Activated CD8-positive, alpha-beta memory T cell treated with anti-CD3 and anti-CD28 coated beads, Interleukin-2, amount 10 ng/mL, durations not matched to agents 7 days and 5 days (primary cell): Measurements from ENCODE around the gene APAF1. TPM values are rescaled to one million over a fixed set of nuclear protein-coding genes. Genes with fewer than 3 reads are reported as not detected.
A peak's percentile ranks its signal among the peaks of the same experiment; 100 is the strongest.
"Not testable (repeated sequence)": the region's sequence is repeated elsewhere in the genome, so short reads cannot be mapped to it uniquely, and the experiment has no call there.

Source experiments
- ATAC-seq: fragments of 150-1000 bp; cut with Tn5 transposase; one replicate; pipeline ENCODE4 v1.10.0; 2021; ENCODE audit warnings: moderate library complexity
- CTCF ChIA-PET: fragments of 350-600 bp; sonication (Branson Sonifier 250); formaldehyde crosslinking; loops from one replicate; lab custom pipeline; 2021; ENCODE audit warnings: antibody characterized with exemption; lab: Charles Lee
- DNase-seq: peaks from one replicate; pipeline ENCODE4 v3.0.0-alpha.2; 2020
- H3K27ac Mint-ChIP-seq: one replicate; pipeline ENCODE4 v1.8.0; 2021; ENCODE audit warnings: mild to moderate bottlenecking, mixed read lengths
- H3K27me3 Mint-ChIP-seq: one replicate; pipeline ENCODE4 v1.8.0; 2021; ENCODE audit warnings: mixed read lengths
- H3K36me3 Mint-ChIP-seq: one replicate; pipeline ENCODE4 v1.8.0; 2021; ENCODE audit warnings: mild to moderate bottlenecking, mixed read lengths
- H3K4me1 Mint-ChIP-seq: one replicate; pipeline ENCODE4 v1.8.0; 2021; ENCODE audit warnings: mixed read lengths
- H3K4me3 Mint-ChIP-seq: one replicate; pipeline ENCODE4 v1.8.0; 2021; ENCODE audit warnings: mild to moderate bottlenecking, moderate library complexity, mixed read lengths
- H3K9me3 Mint-ChIP-seq: one replicate; pipeline ENCODE4 v1.8.0; 2022; ENCODE audit warnings: low read depth, mixed read lengths
- total RNA-seq, 2 experiments: library from RNA; stranded (reverse); gene quantifications; one replicate each; pipeline ENCODE4 v1.2.3, GENCODE V29; 2021

Gene APAF1
- 10 to 100 TPM; 27.9 to 36.3 TPM for total RNA-seq

- peak; percentile 89 for ATAC-seq
- peak; percentile 97 for DNase-seq
- H3K27ac Mint-ChIP-seq: peak within 1 kb of the TSS; percentile 92
- CTCF ChIA-PET: interaction anchor here (0.7 to 1.6 kb wide), 8 partner anchors 7 to 154 kb away, joined by 3 to 6 read pairs (median 3); no protein-coding TSS in a partner anchor
- no peaks in the 10 kb centered on the region for H3K27me3 Mint-ChIP-seq
- peaks cover 37% of the 10 kb centered on the region for H3K4me1 Mint-ChIP-seq
- peak within 1 kb of the TSS; percentile 92 for H3K4me3 Mint-ChIP-seq
- peaks cover 30% of the 10 kb centered on the region for H3K36me3 Mint-ChIP-seq
- H3K9me3 Mint-ChIP-seq: no peaks in the 10 kb centered on the region
Measured at GRCh38 chr12:98644712-98645571, at the start of gene APAF1, which contains the start of gene IKBIP. TSS of gene APAF1 (plus strand) at chr12:98645290. CDS start at chr12:98648360, 3,070 bp downstream. TSS of gene IKBIP (minus strand) at chr12:98644788. CDS start at chr12:98644701, 87 bp downstream.

- peaks cover 62% of the 10 kb centered on the region for H3K36me3 Mint-ChIP-seq
- not testable (repeated sequence) for DNase-seq, H3K27ac Mint-ChIP-seq, ATAC-seq, H3K9me3 Mint-ChIP-seq, H3K4me3 Mint-ChIP-seq, H3K27me3 Mint-ChIP-seq
- CTCF ChIA-PET: interaction anchor here (0.9 to 1.4 kb wide), 3 partner anchors 9 to 73 kb away, joined by 3 to 9 read pairs (median 3); no protein-coding TSS in a partner anchor
- H3K4me1 Mint-ChIP-seq: peaks cover 30% of the 10 kb centered on the region
Measured at GRCh38 chr12:98597313-98597712, 47.8 kb upstream of the APAF1 start.

GRCh38 chr12:98601924-98602323 is 43.2 kb upstream of the APAF1 start:
- no peak for ATAC-seq
- peaks cover 8% of the 10 kb centered on the region for H3K4me1 Mint-ChIP-seq
- no peaks in the 10 kb centered on the region for H3K9me3 Mint-ChIP-seq
- H3K36me3 Mint-ChIP-seq: peaks cover 48% of the 10 kb centered on the region
- CTCF ChIA-PET: interaction anchor here (0.7 to 1.5 kb wide), 2 partner anchors 30 to 43 kb away, joined by 3 read pairs; partner anchors contain the start of genes APAF1 and IKBIP
- DNase-seq: no peak
- H3K4me3 Mint-ChIP-seq: no peak overlapping the region
- no peaks in the 10 kb centered on the region for H3K27me3 Mint-ChIP-seq
- no peak overlapping the region for H3K27ac Mint-ChIP-seq

- Mint-ChIP-seq H3K36me3 (peaks cover 19% of the 10 kb centered on the region), H3K9me3 (no peaks in the 10 kb centered on the region), H3K27ac (no peak overlapping the region), H3K4me3 (no peak overlapping the region), H3K27me3 (no peaks in the 10 kb centered on the region), H3K4me1 (peaks cover 5% of the 10 kb centered on the region)
- DNase-seq (no peak), ATAC-seq (peak; percentile 20)
- CTCF ChIA-PET: interaction anchor here (0.6 to 1.3 kb wide), 6 partner anchors 10 to 61 kb away, joined by 3 to 6 read pairs (median 3); partner anchors contain the start of gene SLC25A3
Measured at GRCh38 chr12:98606359-98606988, 38.6 kb upstream of the APAF1 start.

- DNase-seq (no peak), ATAC-seq (no peak)
- Mint-ChIP-seq H3K9me3 (no peaks in the 10 kb centered on the region), H3K27me3 (no peaks in the 10 kb centered on the region), H3K27ac (no peak overlapping the region), H3K4me3 (no peak overlapping the region), H3K4me1 (peaks cover 9% of the 10 kb centered on the region), H3K36me3 (peaks cover 5% of the 10 kb centered on the region)
- CTCF ChIA-PET: interaction anchor here (1.0 to 1.1 kb wide), 2 partner anchors 20 to 43 kb away, joined by 3 read pairs; no protein-coding TSS in a partner anchor
Measured at GRCh38 chr12:98610596-98610995, 34.5 kb upstream of the APAF1 start.

- Mint-ChIP-seq H3K4me1 (peaks cover 3% of the 10 kb centered on the region), H3K4me3 (no peak overlapping the region), H3K9me3 (no peaks in the 10 kb centered on the region), H3K27ac (peak overlapping the region; percentile 79), H3K27me3 (no peaks in the 10 kb centered on the region), H3K36me3 (peaks cover 8% of the 10 kb centered on the region)
- DNase-seq: no peak
- CTCF ChIA-PET: no interaction called here
- peak; percentile 39 for ATAC-seq
Measured at GRCh38 chr12:98612696-98613334, 32.3 kb upstream of the APAF1 start.

GRCh38 chr12:98618952-98619351 is 26.1 kb upstream of the APAF1 start:
- no peak for ATAC-seq
- Mint-ChIP-seq H3K27ac (no peak overlapping the region), H3K36me3 (peaks cover 4% of the 10 kb centered on the region), H3K9me3 (no peaks in the 10 kb centered on the region), H3K4me1 (no peaks in the 10 kb centered on the region), H3K27me3 (no peaks in the 10 kb centered on the region), H3K4me3 (no peak overlapping the region)
- DNase-seq: no peak
- CTCF ChIA-PET: interaction anchor here (1.0 kb wide), 1 partner anchor 22 kb away, joined by 3 read pairs; no protein-coding TSS in a partner anchor

GRCh38 chr12:98635657-98636323 is 9.3 kb upstream of the APAF1 start:
- Mint-ChIP-seq H3K4me1 (peaks cover 19% of the 10 kb centered on the region), H3K9me3 (no peaks in the 10 kb centered on the region), H3K36me3 (peaks cover 23% of the 10 kb centered on the region), H3K27ac (no peak overlapping the region), H3K27me3 (no peaks in the 10 kb centered on the region), H3K4me3 (no peak overlapping the region)
- ATAC-seq: no peak
- CTCF ChIA-PET: no interaction called here
- DNase-seq: no peak

- CTCF ChIA-PET: no interaction called here
- Mint-ChIP-seq H3K9me3 (no peaks in the 10 kb centered on the region), H3K27ac (no peak overlapping the region), H3K4me1 (peaks cover 28% of the 10 kb centered on the region), H3K27me3 (no peaks in the 10 kb centered on the region), H3K36me3 (peaks cover 31% of the 10 kb centered on the region), H3K4me3 (no peak overlapping the region)
- no peak for ATAC-seq
- DNase-seq: no peak
Measured at GRCh38 chr12:98637068-98637467, 8.0 kb upstream of the APAF1 start.

GRCh38 chr12:98638009-98638408 is 7.1 kb upstream of the APAF1 start:
- peaks cover 35% of the 10 kb centered on the region for H3K4me1 Mint-ChIP-seq
- H3K27ac Mint-ChIP-seq: no peak overlapping the region
- ATAC-seq (no peak), DNase-seq (no peak)
- H3K36me3 Mint-ChIP-seq: peaks cover 28% of the 10 kb centered on the region
- H3K27me3 Mint-ChIP-seq: no peaks in the 10 kb centered on the region
- H3K4me3 Mint-ChIP-seq: no peak overlapping the region
- H3K9me3 Mint-ChIP-seq: no peaks in the 10 kb centered on the region
- CTCF ChIA-PET: interaction anchor here (1.2 kb wide), 1 partner anchor 71 kb away, joined by 6 read pairs; no protein-coding TSS in a partner anchor

- Mint-ChIP-seq H3K4me1 (peaks cover 40% of the 10 kb centered on the region), H3K4me3 (no peak overlapping the region), H3K27ac (no peak overlapping the region), H3K36me3 (peaks cover 20% of the 10 kb centered on the region), H3K27me3 (no peaks in the 10 kb centered on the region), H3K9me3 (no peaks in the 10 kb centered on the region)
- ATAC-seq (no peak), DNase-seq (no peak)
- CTCF ChIA-PET: interaction anchor here (1.7 kb wide), 1 partner anchor 72 kb away, joined by 4 read pairs; no protein-coding TSS in a partner anchor
Measured at GRCh38 chr12:98639491-98639890, 5.6 kb upstream of the APAF1 start.

GRCh38 chr12:98642801-98643200 is 2.3 kb upstream of the APAF1 start:
- H3K4me1 Mint-ChIP-seq: peaks cover 35% of the 10 kb centered on the region
- DNase-seq, H3K27me3 Mint-ChIP-seq, ATAC-seq, H3K9me3 Mint-ChIP-seq: not testable (repeated sequence)
- peaks cover 17% of the 10 kb centered on the region for H3K36me3 Mint-ChIP-seq
- peak overlapping the region; percentile 57 for H3K27ac Mint-ChIP-seq
- CTCF ChIA-PET: interaction anchor here (1.6 kb wide), 1 partner anchor 12 kb away, joined by 3 read pairs; no protein-coding TSS in a partner anchor
- H3K4me3 Mint-ChIP-seq: peak overlapping the region; percentile 92
